Prostate gland (tissue), 2 donors: Measurements from ENCODE around the gene CDC42BPA.

Experiments
- CTCF ChIP-seq, 4 experiments: fragments of 200-600 bp in 2 of 4; fragments of 450-650 bp in 2 of 4; sonication (generic) in 2 of 4; IDR thresholded peaks; 1 replicate in 3 of 4; 2 replicates in 1 of 4; pipeline ENCODE4 v1.5.1; 2016 to 2019; ENCODE audit warnings: antibody characterized with exemption in 4 of 4, mild to moderate bottlenecking in 2 of 4, moderate library complexity in 2 of 4
- POLR2A ChIP-seq: fragments of 450-650 bp; IDR thresholded peaks from one replicate; pipeline ENCODE4 v1.6.1; 2016; ENCODE audit warnings: antibody characterized with exemption, mild to moderate bottlenecking

- TF ChIP-seq CTCF (IDR thresholded peaks at IDR 0.05) (no peak), POLR2A (no peak)
Observed at GRCh38 chr1:227166559-227166958, 151.7 kb downstream of the CDC42BPA start.
